ENCODE results near the gene SPATA33.

DNA sequence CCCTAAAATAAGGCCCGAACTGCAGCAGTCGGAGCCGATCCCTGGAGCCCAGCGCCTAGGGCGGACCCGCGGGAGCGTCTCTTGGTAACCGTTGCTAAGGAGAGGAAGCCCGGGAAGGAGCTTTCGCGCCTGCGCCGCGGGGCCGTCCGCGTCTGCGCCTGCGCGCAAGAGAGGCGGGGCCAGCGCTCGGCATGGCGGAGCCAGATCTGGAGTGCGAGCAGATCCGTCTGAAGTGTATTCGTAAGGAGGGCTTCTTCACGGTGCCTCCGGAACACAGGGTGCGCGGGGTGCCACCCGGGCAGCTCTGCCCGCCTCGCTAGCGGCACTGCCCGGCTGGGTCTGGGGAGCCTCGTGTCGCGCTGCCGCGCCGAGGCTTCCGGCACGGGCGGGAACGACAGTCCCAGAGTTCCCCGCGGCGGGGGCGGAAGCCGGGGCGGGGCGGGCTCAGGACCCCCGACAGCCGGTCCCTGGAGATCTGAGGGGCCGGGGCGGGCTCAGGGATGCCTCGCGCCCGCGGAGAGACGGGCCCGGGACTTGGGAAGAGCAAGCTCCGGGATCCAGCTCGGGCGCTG lies 29.0 kb downstream of the SPATA33 start, which contains the start of gene CDK10:
- TF ChIP-seq L3MBTL2 (conservative IDR thresholded peaks at IDR 0.05) (peak; percentile 99), TARDBP (IDR thresholded peaks at IDR 0.05) (no peak), SP1 (IDR thresholded peaks at IDR 0.05) (no peak), ZNF384 (IDR thresholded peaks at IDR 0.05) (no peak), BHLHE40 (IDR thresholded peaks at IDR 0.05; ENCODE audit: borderline replicate concordance) (no peak), NFRKB (IDR thresholded peaks at IDR 0.05) (no peak)

All from HEK293T (cell line).